Mesenchymal stem cell (in vitro differentiated cells and primary cell): ENCODE results near the gene UPK3B.
"Not testable (repeated sequence)": the region's sequence is repeated elsewhere in the genome, so short reads cannot be mapped to it uniquely, and the experiment has no call there.

Experiments
- DNase-seq: peaks from one replicate; pipeline ENCODE4 v3.0.0-alpha.2; 2013
- H2AFZ ChIP-seq: one replicate; pipeline ENCODE4 v1.6.1; 2013; ENCODE audit warnings: low read depth, mild to moderate bottlenecking, control low read depth, inconsistent platforms, low read length, moderate library complexity
- H2AK5ac ChIP-seq: 2 replicates; pipeline ENCODE4 v1.6.1; 2013; ENCODE audit warnings: low read length, moderate library complexity, mild to moderate bottlenecking, inconsistent platforms; ENCODE audit not compliant: severe bottlenecking
- H2BK120ac ChIP-seq: one replicate; pipeline ENCODE4 v1.6.1; 2013; ENCODE audit warnings: low read depth, mild to moderate bottlenecking, inconsistent platforms, low read length, moderate library complexity
- H2BK12ac ChIP-seq, 2 experiments: one replicate each; pipeline ENCODE4 v1.6.1; 2013; ENCODE audit warnings: inconsistent platforms in 2 of 2, low read length in 2 of 2, mild to moderate bottlenecking in 2 of 2, moderate library complexity in 2 of 2, control low read depth in 1 of 2
- H2BK15ac ChIP-seq: one replicate; pipeline ENCODE4 v1.6.1; 2013; ENCODE audit warnings: mild to moderate bottlenecking, low read depth, inconsistent platforms; ENCODE audit not compliant: poor library complexity, severe bottlenecking
- H2BK5ac ChIP-seq: 2 replicates; pipeline ENCODE4 v1.6.1; 2013; ENCODE audit warnings: low read depth, mild to moderate bottlenecking, low read length, control low read depth, inconsistent platforms; ENCODE audit not compliant: poor library complexity, severe bottlenecking
- H3K14ac ChIP-seq, 2 experiments: one replicate each; pipeline ENCODE4 v1.6.1; 2013; ENCODE audit warnings: inconsistent platforms in 2 of 2, low read length in 2 of 2, control low read depth in 1 of 2, mild to moderate bottlenecking in 1 of 2, moderate library complexity in 1 of 2
- H3K18ac ChIP-seq, 2 experiments: one replicate each; pipeline ENCODE4 v1.6.1; 2013; ENCODE audit warnings: inconsistent platforms in 2 of 2, low read length in 2 of 2, control low read depth in 1 of 2, low read depth in 1 of 2, mild to moderate bottlenecking in 1 of 2
- H3K23ac ChIP-seq, 2 experiments: one replicate each; pipeline ENCODE4 v1.6.1; 2013; ENCODE audit warnings: inconsistent platforms in 2 of 2, low read length in 2 of 2, mild to moderate bottlenecking in 2 of 2, moderate library complexity in 2 of 2, control low read depth in 1 of 2
- H3K27ac ChIP-seq: 2 replicates; pipeline ENCODE4 v1.5.1; 2013; ENCODE audit warnings: mild to moderate bottlenecking, moderate library complexity, low read length, control low read depth, inconsistent platforms; ENCODE audit not compliant: poor library complexity, severe bottlenecking
- H3K27me3 ChIP-seq, 2 experiments: 2 replicates each; pipeline versions ENCODE4 v1.6.1 to v1.7.0; 2013; ENCODE audit warnings: low read length in 2 of 2, mild to moderate bottlenecking in 2 of 2, moderate library complexity in 2 of 2, control low read depth in 1 of 2, inconsistent platforms in 1 of 2; ENCODE audit not compliant: control insufficient read depth in 1 of 2, insufficient read depth in 1 of 2
- H3K36me3 ChIP-seq, 2 experiments: 2 replicates each; pipeline versions ENCODE4 v1.6.1 to v1.7.0; 2013; ENCODE audit warnings: low read length in 2 of 2, control low read depth in 1 of 2, inconsistent platforms in 1 of 2, low read depth in 1 of 2, mild to moderate bottlenecking in 1 of 2; ENCODE audit not compliant: insufficient read depth in 2 of 2, control insufficient read depth in 1 of 2
- H3K4ac ChIP-seq, 2 experiments: one replicate each; pipeline ENCODE4 v1.6.1; 2013; ENCODE audit warnings: inconsistent platforms in 2 of 2, low read length in 2 of 2, mild to moderate bottlenecking in 2 of 2, moderate library complexity in 2 of 2, control low read depth in 1 of 2, low read depth in 1 of 2
- H3K4me1 ChIP-seq: 2 replicates; pipeline ENCODE4 v1.6.1; 2013; ENCODE audit warnings: low read depth, low read length, control low read depth; ENCODE audit not compliant: control insufficient read depth, insufficient read depth
- H3K4me2 ChIP-seq: 2 replicates; pipeline ENCODE4 v1.6.1; 2013; ENCODE audit warnings: low read length, mild to moderate bottlenecking, inconsistent platforms; ENCODE audit not compliant: poor library complexity, severe bottlenecking
- H3K4me3 ChIP-seq, 2 experiments: 2 replicates each; pipeline versions ENCODE4 v1.5.1 to v1.7.0; 2013; ENCODE audit warnings: low read length in 2 of 2, mild to moderate bottlenecking in 2 of 2, control low read depth in 1 of 2, low read depth in 1 of 2; ENCODE audit not compliant: insufficient read depth in 1 of 2
- H3K79me1 ChIP-seq: replicated peaks from 2 replicates; pipeline ENCODE4 v1.6.1; 2013; ENCODE audit warnings: mild to moderate bottlenecking, control low read depth, low read length, inconsistent platforms; ENCODE audit not compliant: poor library complexity, severe bottlenecking
- H3K9ac ChIP-seq: 2 replicates; pipeline ENCODE4 v1.7.0; 2013; ENCODE audit warnings: mild to moderate bottlenecking, low read length, moderate library complexity
- H3K9me3 ChIP-seq: 2 replicates; pipeline ENCODE4 v1.7.0; 2013; ENCODE audit warnings: mild to moderate bottlenecking, low read length; ENCODE audit not compliant: control insufficient read depth
- H4K8ac ChIP-seq: one replicate; pipeline ENCODE4 v1.6.1; 2013; ENCODE audit warnings: inconsistent platforms, mild to moderate bottlenecking, low read length, moderate library complexity
- H4K91ac ChIP-seq: one replicate; pipeline ENCODE4 v1.6.1; 2013; ENCODE audit warnings: mild to moderate bottlenecking, low read length, inconsistent platforms
- WGBS: methylation state at CpG from one replicate; pipeline ENCODE4 v1.1.7; 2013; ENCODE audit warnings: mixed read lengths; 5-methylcytosine and 5-hydroxymethylcytosine counted together

Gene UPK3B

DNA sequence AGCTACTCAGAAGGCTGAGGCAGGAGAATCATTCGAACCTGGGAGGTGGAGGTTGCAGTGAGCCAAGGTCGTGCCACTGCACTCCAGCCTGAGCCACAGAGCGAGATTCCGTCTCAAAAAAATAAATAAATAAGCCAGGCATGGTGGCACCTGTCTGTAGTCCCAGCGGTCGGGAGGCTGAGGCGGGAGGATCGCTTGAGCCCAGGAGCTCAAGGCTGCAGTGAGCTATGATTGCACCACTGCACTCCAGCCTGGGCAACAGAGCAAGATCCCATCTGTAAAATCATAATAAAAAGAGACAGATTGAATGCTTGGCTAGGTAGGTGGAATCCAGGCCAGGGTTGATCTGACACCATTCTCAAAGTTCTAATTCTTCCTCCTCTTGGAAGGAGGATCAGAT, 3.7 kb upstream of the UPK3B start:
- not testable (repeated sequence) for H3K9me3 ChIP-seq, H3K9ac ChIP-seq, H2BK120ac ChIP-seq, H2BK12ac ChIP-seq, H3K79me1 ChIP-seq, H2BK5ac ChIP-seq, H2AFZ ChIP-seq, H3K4me2 ChIP-seq, H2AK5ac ChIP-seq, H3K23ac ChIP-seq, H4K91ac ChIP-seq, H3K27ac ChIP-seq, H3K4me3 ChIP-seq, H3K18ac ChIP-seq, H3K14ac ChIP-seq, H4K8ac ChIP-seq, H3K4ac ChIP-seq, H3K27me3 ChIP-seq, DNase-seq, H2BK15ac ChIP-seq
- Histone ChIP-seq H3K4me1 (peaks cover 17% of the 10 kb centered on the region), H3K36me3 (peaks cover 31 to 38% of the 10 kb centered on the region in 2 experiments)
- 96% methylated on average over 8 of the region's 8 CpGs for WGBS

DNA sequence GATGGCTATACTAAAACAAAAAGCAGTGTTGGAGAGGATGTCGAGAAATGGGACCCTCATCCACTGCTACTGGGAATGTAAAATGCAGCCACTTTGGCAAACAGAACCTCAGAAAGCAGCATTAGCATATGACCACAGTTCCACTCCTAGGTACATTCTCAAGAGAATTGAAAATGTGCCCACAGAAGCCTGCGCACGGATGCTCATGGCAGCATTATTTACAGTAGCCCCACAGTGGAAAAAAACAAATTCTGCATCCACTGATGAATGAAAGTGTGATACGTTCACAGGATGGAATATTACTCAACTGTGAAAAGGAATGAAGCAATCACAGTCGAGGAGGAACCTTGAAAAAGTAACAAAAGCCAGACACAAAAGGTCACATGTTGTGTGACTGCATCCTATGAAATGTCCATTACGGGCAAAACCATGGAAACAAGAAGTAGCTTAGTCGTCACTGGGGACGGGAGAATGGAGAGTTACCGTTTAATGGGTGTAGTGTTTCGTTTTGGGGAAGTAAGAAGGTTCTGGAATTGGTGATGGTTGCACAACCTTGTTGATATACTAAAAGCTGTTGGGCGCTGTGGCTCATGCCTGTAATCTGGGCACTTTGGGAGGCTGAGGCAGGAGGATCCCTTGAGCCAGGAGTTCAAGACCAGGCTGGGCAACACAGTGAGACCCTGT, 2.5 kb upstream of the UPK3B start:
- Histone ChIP-seq H3K27ac (no peak overlapping the region), H3K4me1 (peaks cover 15% of the 10 kb centered on the region), H3K9ac (no peak overlapping the region), H3K23ac (no peak overlapping the region), H3K18ac (no peak overlapping the region), H3K27me3 (no peaks in the 10 kb centered on the region), H3K4me2 (no peak overlapping the region), H3K79me1 (no peaks in the 10 kb centered on the region), H2AFZ (no peak overlapping the region), H2AK5ac (no peak overlapping the region), H3K36me3 (peaks cover 28 to 30% of the 10 kb centered on the region in 2 experiments), H2BK12ac (no peak overlapping the region), H2BK120ac (no peak overlapping the region), H3K9me3 (no peaks in the 10 kb centered on the region), H3K14ac (no peak overlapping the region), H3K4me3 (no peak overlapping the region), H2BK15ac (no peak overlapping the region), H3K4ac (no peak overlapping the region), H2BK5ac (no peak overlapping the region), H4K91ac (no peak overlapping the region), H4K8ac (no peak overlapping the region)
- peak; percentile 59 for DNase-seq
- WGBS: 89% methylated on average over 11 of the region's 11 CpGs

DNA sequence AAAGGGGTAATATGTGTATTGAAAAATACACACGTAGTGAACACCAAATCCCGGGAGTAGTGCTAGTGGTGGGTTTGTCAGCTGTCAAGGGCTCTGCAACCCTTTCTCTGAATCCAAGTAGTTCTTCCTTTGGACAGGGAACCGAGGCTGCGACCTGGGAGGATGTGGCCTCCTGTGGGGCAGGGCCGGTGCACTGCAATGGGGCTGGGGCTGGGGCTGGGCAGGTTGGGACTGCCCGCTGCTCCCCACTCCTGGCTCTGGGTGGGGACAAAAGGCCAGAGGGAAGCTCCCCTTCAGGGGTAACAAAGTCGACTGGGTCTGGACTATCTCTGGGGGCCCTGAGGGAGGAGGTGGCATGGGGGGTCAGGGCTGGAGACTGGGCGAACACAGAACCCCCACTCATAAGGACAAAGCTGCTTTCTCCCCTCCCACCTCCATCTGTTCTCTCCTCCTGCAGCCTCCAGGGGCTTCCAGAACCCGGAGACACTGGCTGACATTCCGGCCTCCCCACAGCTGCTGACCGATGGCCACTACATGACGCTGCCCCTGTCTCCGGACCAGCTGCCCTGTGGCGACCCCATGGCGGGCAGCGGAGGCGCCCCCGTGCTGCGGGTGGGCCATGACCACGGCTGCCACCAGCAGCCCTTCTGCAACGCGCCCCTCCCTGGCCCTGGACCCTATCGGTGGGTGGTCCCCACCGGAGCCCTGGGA, 1.0 kb downstream of the UPK3B start:
- H3K4me3 ChIP-seq, DNase-seq, H3K9ac ChIP-seq, H2AFZ ChIP-seq, H3K79me1 ChIP-seq, H2BK120ac ChIP-seq, H3K23ac ChIP-seq, H4K8ac ChIP-seq, H3K18ac ChIP-seq, H2BK5ac ChIP-seq, H3K27ac ChIP-seq, H3K4ac ChIP-seq, H2BK15ac ChIP-seq, H3K9me3 ChIP-seq, H2AK5ac ChIP-seq, H3K4me2 ChIP-seq, H3K27me3 ChIP-seq, H3K14ac ChIP-seq, H2BK12ac ChIP-seq, H4K91ac ChIP-seq: not testable (repeated sequence)
- Histone ChIP-seq H3K4me1 (peaks cover 24% of the 10 kb centered on the region), H3K36me3 (peaks cover 3 to 12% of the 10 kb centered on the region in 2 experiments)
- WGBS: 80% methylated on average over 5 of the region's 24 CpGs

DNA sequence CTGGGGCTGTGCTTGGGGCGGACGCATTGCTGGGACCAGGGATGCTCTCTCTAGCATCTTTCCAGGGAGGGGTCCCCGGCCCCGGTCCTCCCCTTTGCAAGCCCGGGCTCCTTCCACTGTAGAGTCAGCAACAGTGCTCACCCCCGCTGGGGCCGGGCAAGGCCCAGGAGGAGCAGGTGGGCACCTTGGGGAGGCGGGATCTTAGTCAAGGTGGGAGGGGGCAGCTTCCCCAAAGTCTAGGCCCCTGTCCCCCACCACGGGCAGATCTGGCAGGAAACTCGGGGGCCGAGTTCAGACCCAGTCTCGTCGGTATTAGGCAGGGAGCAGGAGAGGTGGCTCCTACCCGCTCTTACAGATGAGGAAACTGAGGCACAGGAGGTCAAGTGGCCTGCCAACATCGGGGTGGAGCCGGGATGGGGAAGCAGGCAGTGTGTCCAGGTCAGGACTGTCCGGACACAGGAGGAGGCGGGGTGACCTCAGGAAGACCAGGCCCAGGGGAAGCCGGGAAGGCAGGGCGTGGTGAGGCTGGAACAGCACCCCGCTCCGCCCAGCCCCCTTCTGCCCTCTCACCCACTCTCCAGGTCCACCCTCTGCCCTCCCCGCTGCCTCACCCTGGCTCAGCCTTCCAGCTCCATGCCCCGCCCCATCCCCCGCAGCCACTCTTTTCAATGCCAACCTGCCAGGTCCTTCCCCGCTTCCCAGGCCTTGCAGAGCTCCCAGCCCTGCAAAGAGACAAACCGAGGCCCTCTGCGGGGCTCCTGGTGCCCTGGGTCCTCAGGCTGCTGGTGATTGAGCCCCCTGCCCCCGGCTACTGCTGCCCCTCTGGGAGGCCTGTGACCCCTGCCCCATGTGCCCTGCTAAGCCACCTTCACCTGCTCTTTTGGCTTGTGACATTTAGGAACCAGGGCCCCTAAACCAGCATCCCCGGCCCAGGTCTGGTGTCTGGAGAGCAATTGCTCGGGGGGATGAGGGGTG, 1.8 kb downstream of the UPK3B start:
- not testable (repeated sequence) for H3K14ac ChIP-seq, H3K27me3 ChIP-seq, H3K4me3 ChIP-seq, H2BK120ac ChIP-seq, H2BK12ac ChIP-seq, H2BK15ac ChIP-seq, H3K36me3 ChIP-seq, H2AFZ ChIP-seq, H3K4me2 ChIP-seq, H3K23ac ChIP-seq, H2BK5ac ChIP-seq, DNase-seq, H3K18ac ChIP-seq, H3K79me1 ChIP-seq, H3K27ac ChIP-seq, H2AK5ac ChIP-seq, H4K91ac ChIP-seq, H4K8ac ChIP-seq, H3K9me3 ChIP-seq, H3K9ac ChIP-seq, H3K4ac ChIP-seq
- peaks cover 22% of the 10 kb centered on the region for H3K4me1 ChIP-seq
- no CpG with 5 or more reads among the region's 31 CpGs for WGBS
